ENCODE measurements around the gene MMD2.

GRCh38 chr7:4879396-4880081 lies 79.4 kb downstream of the MMD2 start:
- TF ChIP-seq EP300 (IDR thresholded peaks at IDR 0.05) (no peak), POLR2AphosphoS5 (IDR thresholded peaks at IDR 0.05) (no peak)
- TF ChIP-seq, protein P1, sequence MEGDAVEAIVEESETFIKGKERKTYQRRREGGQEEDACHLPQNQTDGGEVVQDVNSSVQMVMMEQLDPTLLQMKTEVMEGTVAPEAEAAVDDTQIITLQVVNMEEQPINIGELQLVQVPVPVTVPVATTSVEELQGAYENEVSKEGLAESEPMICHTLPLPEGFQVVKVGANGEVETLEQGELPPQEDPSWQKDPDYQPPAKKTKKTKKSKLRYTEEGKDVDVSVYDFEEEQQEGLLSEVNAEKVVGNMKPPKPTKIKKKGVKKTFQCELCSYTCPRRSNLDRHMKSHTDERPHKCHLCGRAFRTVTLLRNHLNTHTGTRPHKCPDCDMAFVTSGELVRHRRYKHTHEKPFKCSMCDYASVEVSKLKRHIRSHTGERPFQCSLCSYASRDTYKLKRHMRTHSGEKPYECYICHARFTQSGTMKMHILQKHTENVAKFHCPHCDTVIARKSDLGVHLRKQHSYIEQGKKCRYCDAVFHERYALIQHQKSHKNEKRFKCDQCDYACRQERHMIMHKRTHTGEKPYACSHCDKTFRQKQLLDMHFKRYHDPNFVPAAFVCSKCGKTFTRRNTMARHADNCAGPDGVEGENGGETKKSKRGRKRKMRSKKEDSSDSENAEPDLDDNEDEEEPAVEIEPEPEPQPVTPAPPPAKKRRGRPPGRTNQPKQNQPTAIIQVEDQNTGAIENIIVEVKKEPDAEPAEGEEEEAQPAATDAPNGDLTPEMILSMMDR (IDR thresholded peaks at IDR 0.05), result no peak
